Neural cell (in vitro differentiated cells): ENCODE results near the gene FCER2. TPM values are rescaled to one million over a fixed set of nuclear protein-coding genes. Genes with fewer than 3 reads are reported as not detected.

Source experiments
- H2AFZ ChIP-seq: fragments of 200-600, 300-800 bp; sonication (generic), shearing (Covaris generic); 2 replicates; pipeline ENCODE4 v1.6.0; 2014; ENCODE audit warnings: low read depth, mild to moderate bottlenecking, antibody characterized with exemption, low read length, moderate library complexity
- H3F3A ChIP-seq: fragments of 200-600 bp; shearing (Covaris generic); 2 replicates; pipeline ENCODE4 v1.6.1; 2016; ENCODE audit warnings: mild to moderate bottlenecking, moderate library complexity, mixed read lengths, antibody characterized with exemption, low read length; ENCODE audit not compliant: insufficient read depth, poor library complexity, severe bottlenecking
- H3K27ac ChIP-seq: fragments of 200-600, 300-800 bp; sonication (generic), shearing (Covaris generic); 2 replicates; pipeline ENCODE4 v1.5.1; 2014; ENCODE audit warnings: mild to moderate bottlenecking, low read length, moderate library complexity
- H3K27me3 ChIP-seq: fragments of 300-800, 200-600 bp; sonication (generic), shearing (Covaris generic); 2 replicates; pipeline ENCODE4 v1.6.0; 2014; ENCODE audit warnings: mild to moderate bottlenecking, low read depth, low read length, moderate library complexity; ENCODE audit not compliant: insufficient read depth
- H3K36me3 ChIP-seq: fragments of 300-800, 200-600 bp; sonication (generic), shearing (Covaris generic); 2 replicates; pipeline ENCODE4 v1.5.1; 2014; ENCODE audit warnings: mild to moderate bottlenecking, antibody characterized with exemption, low read length, moderate library complexity; ENCODE audit not compliant: insufficient read depth
- H3K4me2 ChIP-seq: fragments of 300-800, 200-600 bp; sonication (generic), shearing (Covaris generic); 2 replicates; pipeline ENCODE4 v1.6.0; 2014; ENCODE audit warnings: mild to moderate bottlenecking, low read length
- H3K4me3 ChIP-seq: fragments of 300-800, 200-600 bp; sonication (generic), shearing (Covaris generic); 2 replicates; pipeline ENCODE4 v1.5.1; 2014; ENCODE audit warnings: mild to moderate bottlenecking, low read length, moderate library complexity
- H3K79me2 ChIP-seq: fragments of 200-600 bp; shearing (Covaris generic); replicated peaks from 2 replicates; pipeline ENCODE4 v1.6.0; 2014; ENCODE audit warnings: mild to moderate bottlenecking, low read length, moderate library complexity; ENCODE audit not compliant: insufficient read depth
- H3K9ac ChIP-seq: fragments of 300-800, 200-600 bp; sonication (generic), shearing (Covaris generic); 2 replicates; pipeline ENCODE4 v1.6.1; 2016; ENCODE audit warnings: mild to moderate bottlenecking, low read length, mixed read lengths
- H3K9me2 ChIP-seq: fragments of 200-600 bp; shearing (Covaris generic); 2 replicates; pipeline ENCODE4 v1.6.1; 2016; ENCODE audit warnings: mild to moderate bottlenecking, low read length, mixed read lengths; ENCODE audit not compliant: insufficient read depth
- H3K9me3 ChIP-seq: fragments of 200-600, 300-800 bp; sonication (generic), shearing (Covaris generic); 2 replicates; pipeline ENCODE4 v1.6.1; 2016; ENCODE audit warnings: mild to moderate bottlenecking, mixed run types, low read length, moderate library complexity, mixed read lengths
- H4K20me1 ChIP-seq: fragments of 200-600 bp; shearing (Covaris generic); 2 replicates; pipeline ENCODE4 v1.6.1; 2016; ENCODE audit warnings: mild to moderate bottlenecking, mixed run types; ENCODE audit not compliant: insufficient read depth
- EP300 ChIP-seq: fragments of 450-650 bp; conservative IDR thresholded peaks from 2 replicates; pipeline ENCODE4 v1.6.1; 2014; ENCODE audit warnings: antibody characterized with exemption, mild to moderate bottlenecking, moderate library complexity; ENCODE audit not compliant: poor library complexity, severe bottlenecking
- EZH2 ChIP-seq: fragments of 200-600, 300-800 bp; shearing (Covaris generic), sonication (generic); IDR thresholded peaks from 2 replicates; pipeline ENCODE4 v1.6.1; 2014; ENCODE audit warnings: antibody characterized with exemption, low read length, borderline replicate concordance, mild to moderate bottlenecking; ENCODE audit not compliant: insufficient read depth, poor library complexity, severe bottlenecking
- MXI1 ChIP-seq: fragments of 450-650 bp; conservative IDR thresholded peaks from 2 replicates; pipeline ENCODE4 v1.6.1; 2014; ENCODE audit warnings: antibody characterized with exemption, mild to moderate bottlenecking; ENCODE audit not compliant: poor library complexity, severe bottlenecking
- POLR2AphosphoS5 ChIP-seq: IDR thresholded peaks from 2 replicates; pipeline ENCODE4 v1.6.1; 2012
- RAD21 ChIP-seq: fragments of 450-650 bp; conservative IDR thresholded peaks from 2 replicates; pipeline ENCODE4 v1.6.1; 2014; ENCODE audit warnings: antibody characterized with exemption, mild to moderate bottlenecking, moderate library complexity
- SMC3 ChIP-seq: fragments of 450-650 bp; conservative IDR thresholded peaks from 2 replicates; pipeline ENCODE4 v1.6.1; 2014; ENCODE audit warnings: antibody characterized with exemption, mild to moderate bottlenecking, moderate library complexity; ENCODE audit not compliant: poor library complexity
- TAF1 ChIP-seq: IDR thresholded peaks from 2 replicates; pipeline ENCODE4 v1.6.1; 2012; ENCODE audit warnings: low read depth
- polyA plus RNA-seq: library from polyadenylated mRNA; depleted of rRNA; stranded (reverse); fragments of >200 nt; gene quantifications from 2 replicates; pipeline ENCODE4 v1.2.3, GENCODE V29; 2014
- TF ChIP-seq, protein P1 (sequence below): fragments of 450-650 bp; IDR thresholded peaks from 2 replicates; pipeline ENCODE4 v1.5.1; 2014; ENCODE audit warnings: antibody characterized with exemption, mild to moderate bottlenecking, moderate library complexity; ENCODE audit not compliant: poor library complexity, severe bottlenecking
- TF ChIP-seq, protein P2 (sequence below): IDR thresholded peaks from 2 replicates; pipeline ENCODE4 v1.6.1; 2012; ENCODE audit warnings: borderline replicate concordance

FCER2 gene
- polyA plus RNA-seq, 1 donor from 2014 or later, result not detected

DNA sequence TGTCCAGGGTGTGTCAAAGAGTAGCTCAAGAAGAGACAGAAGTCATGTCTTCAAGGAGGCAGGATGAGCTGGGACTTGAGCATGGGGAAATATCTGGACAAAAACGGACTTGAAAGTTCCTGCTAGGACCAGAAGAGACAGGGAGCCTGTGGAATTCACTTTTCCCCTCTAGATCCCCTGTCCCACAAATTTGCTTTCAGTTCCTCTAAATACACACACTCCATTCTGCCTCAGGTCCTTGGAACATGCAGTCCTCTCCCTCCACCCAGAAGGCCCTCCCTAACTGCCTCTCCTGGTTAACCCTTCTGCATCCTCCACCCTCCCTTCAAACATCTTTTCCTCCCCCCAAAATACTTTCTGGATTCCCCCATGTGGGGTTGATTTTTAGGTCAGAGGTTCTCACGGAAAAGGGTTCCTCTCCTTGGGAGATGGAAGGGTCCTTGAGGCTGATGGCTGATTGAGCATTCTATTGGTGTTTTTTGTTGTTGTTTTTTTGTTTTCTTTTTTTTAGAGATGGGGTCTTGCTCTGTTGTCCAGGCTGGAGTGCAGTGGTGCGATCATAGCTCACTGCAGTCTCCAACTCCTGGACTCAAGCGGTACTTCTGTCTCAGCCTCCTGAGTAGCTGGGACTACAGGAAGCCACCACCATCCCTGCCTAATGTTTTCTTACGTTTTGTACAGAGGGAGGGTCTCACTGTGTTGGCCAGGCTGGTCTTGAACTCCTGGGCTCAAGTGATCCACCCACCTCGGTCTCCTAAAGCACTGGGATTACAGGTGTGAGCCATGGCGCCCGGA lies 40.0 kb downstream of the FCER2 start:
- H3K9me3 ChIP-seq, result no peaks in the 10 kb centered on the region
- H3K9me2 ChIP-seq, result no peaks in the 10 kb centered on the region
- H3K36me3 ChIP-seq, result no peaks in the 10 kb centered on the region
- H2AFZ ChIP-seq, result no peak overlapping the region
- H3K79me2 ChIP-seq, result no peaks in the 10 kb centered on the region
- no peak overlapping the region for H3K27ac ChIP-seq
- H3F3A ChIP-seq, result no peaks in the 10 kb centered on the region
- H3K27me3 ChIP-seq, result no peaks in the 10 kb centered on the region
- H3K4me2 ChIP-seq, result no peak overlapping the region
- TF ChIP-seq TAF1, result no peak
- TF ChIP-seq SMC3, result no peak
- TF ChIP-seq, protein P1, sequence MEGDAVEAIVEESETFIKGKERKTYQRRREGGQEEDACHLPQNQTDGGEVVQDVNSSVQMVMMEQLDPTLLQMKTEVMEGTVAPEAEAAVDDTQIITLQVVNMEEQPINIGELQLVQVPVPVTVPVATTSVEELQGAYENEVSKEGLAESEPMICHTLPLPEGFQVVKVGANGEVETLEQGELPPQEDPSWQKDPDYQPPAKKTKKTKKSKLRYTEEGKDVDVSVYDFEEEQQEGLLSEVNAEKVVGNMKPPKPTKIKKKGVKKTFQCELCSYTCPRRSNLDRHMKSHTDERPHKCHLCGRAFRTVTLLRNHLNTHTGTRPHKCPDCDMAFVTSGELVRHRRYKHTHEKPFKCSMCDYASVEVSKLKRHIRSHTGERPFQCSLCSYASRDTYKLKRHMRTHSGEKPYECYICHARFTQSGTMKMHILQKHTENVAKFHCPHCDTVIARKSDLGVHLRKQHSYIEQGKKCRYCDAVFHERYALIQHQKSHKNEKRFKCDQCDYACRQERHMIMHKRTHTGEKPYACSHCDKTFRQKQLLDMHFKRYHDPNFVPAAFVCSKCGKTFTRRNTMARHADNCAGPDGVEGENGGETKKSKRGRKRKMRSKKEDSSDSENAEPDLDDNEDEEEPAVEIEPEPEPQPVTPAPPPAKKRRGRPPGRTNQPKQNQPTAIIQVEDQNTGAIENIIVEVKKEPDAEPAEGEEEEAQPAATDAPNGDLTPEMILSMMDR, result no peak
- TF ChIP-seq MXI1, result no peak
- no peak for TF ChIP-seq RAD21
- no peak for TF ChIP-seq POLR2AphosphoS5
- no peak for TF ChIP-seq EP300
- TF ChIP-seq EZH2, result no peak
- TF ChIP-seq, protein P2, sequence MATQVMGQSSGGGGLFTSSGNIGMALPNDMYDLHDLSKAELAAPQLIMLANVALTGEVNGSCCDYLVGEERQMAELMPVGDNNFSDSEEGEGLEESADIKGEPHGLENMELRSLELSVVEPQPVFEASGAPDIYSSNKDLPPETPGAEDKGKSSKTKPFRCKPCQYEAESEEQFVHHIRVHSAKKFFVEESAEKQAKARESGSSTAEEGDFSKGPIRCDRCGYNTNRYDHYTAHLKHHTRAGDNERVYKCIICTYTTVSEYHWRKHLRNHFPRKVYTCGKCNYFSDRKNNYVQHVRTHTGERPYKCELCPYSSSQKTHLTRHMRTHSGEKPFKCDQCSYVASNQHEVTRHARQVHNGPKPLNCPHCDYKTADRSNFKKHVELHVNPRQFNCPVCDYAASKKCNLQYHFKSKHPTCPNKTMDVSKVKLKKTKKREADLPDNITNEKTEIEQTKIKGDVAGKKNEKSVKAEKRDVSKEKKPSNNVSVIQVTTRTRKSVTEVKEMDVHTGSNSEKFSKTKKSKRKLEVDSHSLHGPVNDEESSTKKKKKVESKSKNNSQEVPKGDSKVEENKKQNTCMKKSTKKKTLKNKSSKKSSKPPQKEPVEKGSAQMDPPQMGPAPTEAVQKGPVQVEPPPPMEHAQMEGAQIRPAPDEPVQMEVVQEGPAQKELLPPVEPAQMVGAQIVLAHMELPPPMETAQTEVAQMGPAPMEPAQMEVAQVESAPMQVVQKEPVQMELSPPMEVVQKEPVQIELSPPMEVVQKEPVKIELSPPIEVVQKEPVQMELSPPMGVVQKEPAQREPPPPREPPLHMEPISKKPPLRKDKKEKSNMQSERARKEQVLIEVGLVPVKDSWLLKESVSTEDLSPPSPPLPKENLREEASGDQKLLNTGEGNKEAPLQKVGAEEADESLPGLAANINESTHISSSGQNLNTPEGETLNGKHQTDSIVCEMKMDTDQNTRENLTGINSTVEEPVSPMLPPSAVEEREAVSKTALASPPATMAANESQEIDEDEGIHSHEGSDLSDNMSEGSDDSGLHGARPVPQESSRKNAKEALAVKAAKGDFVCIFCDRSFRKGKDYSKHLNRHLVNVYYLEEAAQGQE, result no peak
- H3K9ac ChIP-seq, result no peak overlapping the region
- no peak overlapping the region for H3K4me3 ChIP-seq
- H4K20me1 ChIP-seq, result no peaks in the 10 kb centered on the region

DNA sequence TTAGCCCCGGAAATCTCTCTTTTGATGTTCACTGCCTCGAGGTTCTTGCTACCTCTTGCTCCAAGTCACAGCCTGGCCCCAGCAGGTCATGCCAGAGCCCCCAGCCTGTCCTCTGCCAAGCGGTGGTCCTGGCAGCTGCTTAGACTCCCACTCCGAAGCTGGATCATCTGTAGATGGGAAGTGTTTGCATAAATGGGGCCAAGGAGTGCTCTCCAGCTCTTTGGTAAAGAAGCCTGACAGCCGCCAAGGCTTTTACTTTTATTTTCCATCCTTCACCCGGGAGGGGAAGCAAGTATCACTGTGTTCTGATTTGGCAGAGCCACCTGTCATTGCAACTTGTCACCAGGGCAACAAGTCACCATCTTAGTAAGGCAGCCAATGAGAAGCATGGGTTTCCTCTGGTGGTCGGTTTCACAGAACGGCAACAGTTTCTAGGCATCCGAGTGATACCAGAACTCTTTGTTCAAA lies 43.7 kb downstream of the FCER2 start:
- Histone ChIP-seq H3K9me3 (no peaks in the 10 kb centered on the region), H3K9me2 (no peaks in the 10 kb centered on the region), H3K4me2 (no peak overlapping the region), H3K4me3 (no peak overlapping the region), H3K79me2 (no peaks in the 10 kb centered on the region), H3K36me3 (no peaks in the 10 kb centered on the region), H3F3A (no peaks in the 10 kb centered on the region), H3K27me3 (no peaks in the 10 kb centered on the region), H2AFZ (no peak overlapping the region), H3K27ac (peak overlapping the region; percentile 64), H3K9ac (no peak overlapping the region), H4K20me1 (no peaks in the 10 kb centered on the region)
- no peak for TF ChIP-seq MXI1
- peak; percentile 12 for TF ChIP-seq POLR2AphosphoS5
- no peak for TF ChIP-seq SMC3
- TF ChIP-seq EP300, result peak; percentile 16
